MCF 10A (cell line): ENCODE data around the gene GALNT10. TPM values are rescaled to one million over a fixed set of nuclear protein-coding genes. Genes with fewer than 3 reads are reported as not detected.
A peak's percentile ranks its signal among the peaks of the same experiment; 100 is the strongest.

Experiments used
- BruUV-seq: library from RNA; stranded (reverse); fragments of 400-500 nt; replicated peaks from 2 replicates; lab custom pipeline; 2021; lab: Mats Ljungman, UMichigan
- CTCF ChIA-PET: fragments of 300-600 bp; sonication (Branson Sonifier 250); formaldehyde crosslinking; extraction: SDS; loops from one replicate; lab custom pipeline; 2021; ENCODE audit warnings: antibody characterized with exemption, inconsistent platforms; lab: Yijun Ruan, JAX
- POLR2A ChIA-PET: fragments of 300-600, 350-650 bp; sonication (Branson Sonifier 250); formaldehyde crosslinking; extraction: SDS; loops from one replicate; lab custom pipeline; 2020; ENCODE audit warnings: antibody characterized with exemption, inconsistent platforms; lab: Yijun Ruan, JAX
- DNase-seq: peaks from one replicate; pipeline ENCODE4 v3.0.0-alpha.2; 2018; ENCODE audit not compliant: unreplicated experiment
- H3K27ac Mint-ChIP-seq: one replicate; pipeline ENCODE4 v1.8.0; 2022; ENCODE audit warnings: mild to moderate bottlenecking, low read depth, mixed read lengths; ENCODE audit not compliant: unreplicated experiment
- H3K27me3 Mint-ChIP-seq: one replicate; pipeline ENCODE4 v1.8.0; 2022; ENCODE audit warnings: mixed read lengths; ENCODE audit not compliant: insufficient read depth, unreplicated experiment
- H3K36me3 Mint-ChIP-seq: one replicate; pipeline ENCODE4 v1.8.0; 2022; ENCODE audit warnings: mild to moderate bottlenecking, moderate library complexity, mixed read lengths; ENCODE audit not compliant: insufficient read depth, unreplicated experiment
- H3K4me1 Mint-ChIP-seq: one replicate; pipeline ENCODE4 v1.8.0; 2022; ENCODE audit warnings: mixed read lengths; ENCODE audit not compliant: insufficient read depth, unreplicated experiment
- H3K4me3 Mint-ChIP-seq: one replicate; pipeline ENCODE4 v1.8.0; 2022; ENCODE audit warnings: mild to moderate bottlenecking, moderate library complexity, mixed read lengths; ENCODE audit not compliant: unreplicated experiment
- H3K9me3 Mint-ChIP-seq: one replicate; pipeline ENCODE4 v1.8.0; 2022; ENCODE audit warnings: mixed read lengths; ENCODE audit not compliant: unreplicated experiment
- intact Hi-C: fragments of 100-400 bp; cut with micrococcal nuclease; formaldehyde crosslinking; loops from 2 replicates; pipeline ENCODE4 v1.14.1; 2022
- total RNA-seq: library from RNA; stranded (reverse); gene quantifications from 2 replicates; pipeline ENCODE4 v1.2.3, GENCODE V29; 2022
- TF ChIP-seq, protein P1 (sequence below): fragments of 200-600 bp; IDR thresholded peaks from one replicate; pipeline ENCODE4 v1.8.0; 2022; ENCODE audit warnings: antibody characterized with exemption, mild to moderate bottlenecking; ENCODE audit not compliant: unreplicated experiment

Gene GALNT10
- total RNA-seq, 1 experiment from 2014 or later = 57.4 TPM

DNA sequence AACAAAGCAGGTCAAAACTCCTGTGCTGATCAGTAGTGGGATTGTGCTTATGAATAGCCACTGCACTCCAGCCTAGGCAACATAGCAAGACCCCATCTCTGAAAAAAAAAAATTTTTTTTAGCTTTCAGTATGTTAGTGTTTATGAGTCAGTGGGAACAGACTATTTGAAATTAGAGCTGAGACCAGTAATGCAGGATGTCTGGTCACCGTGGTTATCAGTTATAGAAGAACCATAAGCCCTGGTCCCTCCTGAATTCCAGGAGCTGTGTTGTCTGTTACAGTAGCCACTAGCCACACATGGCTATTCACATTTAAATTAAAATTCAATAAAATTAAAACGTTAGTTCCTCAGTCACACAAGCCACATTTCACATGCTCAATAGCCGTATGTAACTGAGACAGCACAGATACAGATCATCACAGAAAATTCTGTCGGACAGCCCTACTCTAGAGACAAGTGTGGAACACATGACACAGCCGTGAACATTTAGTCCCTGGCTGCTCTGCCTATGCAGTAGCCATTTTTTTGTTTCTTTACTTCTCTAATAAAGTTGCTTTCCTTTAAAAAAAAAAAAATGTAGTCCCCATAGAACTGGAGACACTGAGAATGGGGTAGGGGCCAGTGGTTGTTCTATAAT, 159.2 kb downstream of the GALNT10 start:
- Mint-ChIP-seq H3K4me3 (no peak overlapping the region), H3K36me3 (no peaks in the 10 kb centered on the region), H3K27me3 (no peaks in the 10 kb centered on the region), H3K4me1 (peaks cover 17% of the 10 kb centered on the region), H3K27ac (no peak overlapping the region), H3K9me3 (no peaks in the 10 kb centered on the region)
- no peak for DNase-seq
- BruUV-seq = no TSS peak
- CTCF ChIA-PET = interaction anchor here (0.6 to 0.7 kb wide), 3 partner anchors 210 to 1948 kb away, joined by 3 to 4 read pairs (median 3); no protein-coding TSS in a partner anchor
- POLR2A ChIA-PET = no interaction called here
- TF ChIP-seq, protein P1, sequence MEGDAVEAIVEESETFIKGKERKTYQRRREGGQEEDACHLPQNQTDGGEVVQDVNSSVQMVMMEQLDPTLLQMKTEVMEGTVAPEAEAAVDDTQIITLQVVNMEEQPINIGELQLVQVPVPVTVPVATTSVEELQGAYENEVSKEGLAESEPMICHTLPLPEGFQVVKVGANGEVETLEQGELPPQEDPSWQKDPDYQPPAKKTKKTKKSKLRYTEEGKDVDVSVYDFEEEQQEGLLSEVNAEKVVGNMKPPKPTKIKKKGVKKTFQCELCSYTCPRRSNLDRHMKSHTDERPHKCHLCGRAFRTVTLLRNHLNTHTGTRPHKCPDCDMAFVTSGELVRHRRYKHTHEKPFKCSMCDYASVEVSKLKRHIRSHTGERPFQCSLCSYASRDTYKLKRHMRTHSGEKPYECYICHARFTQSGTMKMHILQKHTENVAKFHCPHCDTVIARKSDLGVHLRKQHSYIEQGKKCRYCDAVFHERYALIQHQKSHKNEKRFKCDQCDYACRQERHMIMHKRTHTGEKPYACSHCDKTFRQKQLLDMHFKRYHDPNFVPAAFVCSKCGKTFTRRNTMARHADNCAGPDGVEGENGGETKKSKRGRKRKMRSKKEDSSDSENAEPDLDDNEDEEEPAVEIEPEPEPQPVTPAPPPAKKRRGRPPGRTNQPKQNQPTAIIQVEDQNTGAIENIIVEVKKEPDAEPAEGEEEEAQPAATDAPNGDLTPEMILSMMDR = no peak
- intact Hi-C loops = no loop called here

DNA sequence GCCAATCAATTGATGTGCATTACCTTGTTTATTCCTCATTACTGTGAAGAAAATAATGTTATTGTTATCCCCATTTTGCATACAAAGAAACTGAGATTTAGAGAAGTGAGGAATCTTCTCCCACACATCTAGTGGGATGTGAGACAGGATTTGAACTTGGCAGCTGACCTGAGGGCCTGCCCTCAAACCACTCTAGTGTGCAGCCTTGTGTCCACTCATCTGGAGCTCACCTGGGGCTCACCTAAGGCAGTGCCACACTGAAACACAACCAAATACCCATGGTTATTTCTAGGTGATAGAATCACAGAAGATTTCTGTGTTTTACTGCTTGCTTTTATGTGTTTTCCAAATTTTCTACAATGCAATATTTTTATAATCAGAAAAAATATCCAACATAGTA, 160.6 kb downstream of the GALNT10 start:
- ChIA-PET POLR2A (interaction anchor here (0.6 to 1.2 kb wide), 2 partner anchors 17 to 54 kb away, joined by 3 to 4 read pairs; no protein-coding TSS in a partner anchor), CTCF (interaction anchor here (1.3 kb wide), 1 partner anchor 279 kb away, joined by 4 read pairs; no protein-coding TSS in a partner anchor)
- no peak for DNase-seq
- TF ChIP-seq, protein P1 = no peak
- peaks cover 31% of the 10 kb centered on the region for H3K4me1 Mint-ChIP-seq
- H3K4me3 Mint-ChIP-seq = no peak overlapping the region
- no peaks in the 10 kb centered on the region for H3K27me3 Mint-ChIP-seq
- H3K27ac Mint-ChIP-seq = no peak overlapping the region
- H3K9me3 Mint-ChIP-seq = no peaks in the 10 kb centered on the region
- intact Hi-C loops = no loop called here
- H3K36me3 Mint-ChIP-seq = no peaks in the 10 kb centered on the region
- BruUV-seq = no TSS peak

DNA sequence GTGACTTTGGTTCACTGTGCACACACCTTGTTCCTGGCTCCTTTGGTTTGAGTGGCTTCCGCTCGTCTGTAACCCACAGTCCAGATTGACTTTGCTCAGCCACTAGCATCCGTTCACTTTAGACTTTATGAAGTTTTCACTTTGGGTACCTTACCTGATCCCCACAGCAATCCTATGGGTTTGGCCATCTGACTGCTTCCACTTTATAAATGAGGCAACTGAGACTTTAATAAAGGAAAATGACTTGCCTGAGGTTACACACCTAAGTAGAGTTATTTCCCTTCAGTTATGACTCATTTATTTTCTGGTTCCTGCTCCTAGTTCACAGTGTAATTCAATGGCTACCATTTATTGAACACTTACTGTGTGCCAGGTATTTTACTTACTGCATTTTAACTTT, 161.0 kb downstream of the GALNT10 start:
- Mint-ChIP-seq H3K9me3 (no peaks in the 10 kb centered on the region), H3K4me1 (peaks cover 35% of the 10 kb centered on the region), H3K36me3 (no peaks in the 10 kb centered on the region), H3K4me3 (no peak overlapping the region), H3K27me3 (no peaks in the 10 kb centered on the region), H3K27ac (no peak overlapping the region)
- TF ChIP-seq, protein P1 = no peak
- DNase-seq = peak; percentile 39
- BruUV-seq = no TSS peak
- intact Hi-C loops = no loop called here
- ChIA-PET POLR2A (interaction anchor here (1.2 kb wide), 1 partner anchor 17 kb away, joined by 4 read pairs; no protein-coding TSS in a partner anchor), CTCF (interaction anchor here (1.0 to 1.3 kb wide), 2 partner anchors 161 to 279 kb away, joined by 3 to 4 read pairs; partner anchors contain the start of gene GALNT10)

DNA sequence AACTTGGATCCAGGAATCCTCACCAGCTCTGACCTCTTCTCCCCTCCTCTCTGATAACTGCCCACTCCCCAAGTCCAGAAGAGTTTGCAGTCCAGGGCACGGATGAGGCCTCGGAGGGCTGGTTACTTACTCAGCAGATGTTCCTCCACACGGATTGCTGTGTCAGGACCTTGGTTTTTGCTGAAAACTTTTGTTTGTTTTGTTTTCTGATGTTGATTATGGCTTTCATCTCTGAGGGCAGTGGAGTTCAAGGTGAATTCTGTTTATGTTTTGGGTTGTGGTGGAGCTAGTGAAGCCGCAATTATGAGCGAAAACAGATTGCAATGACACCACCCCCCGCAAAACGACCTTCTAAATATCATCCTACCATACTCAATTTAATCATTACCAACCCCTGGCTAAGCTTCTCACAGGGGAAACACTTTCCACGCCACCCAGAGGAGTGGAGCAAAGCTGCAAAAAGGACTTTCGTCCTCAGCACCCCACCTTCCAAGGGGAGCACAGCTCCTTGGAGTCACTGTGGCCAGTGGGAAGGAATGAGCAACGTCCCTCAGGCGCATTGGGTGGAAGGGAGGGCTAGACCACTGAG, 162.5 kb downstream of the GALNT10 start:
- Mint-ChIP-seq H3K9me3 (no peaks in the 10 kb centered on the region), H3K4me3 (no peak overlapping the region), H3K36me3 (no peaks in the 10 kb centered on the region), H3K27ac (no peak overlapping the region), H3K4me1 (peaks cover 49% of the 10 kb centered on the region), H3K27me3 (no peaks in the 10 kb centered on the region)
- TF ChIP-seq, protein P1 = no peak
- intact Hi-C loops = no loop called here
- ChIA-PET CTCF (interaction anchor here (0.6 to 1.6 kb wide), 6 partner anchors 17 to 156 kb away, joined by 3 to 4 read pairs (median 4); no protein-coding TSS in a partner anchor), POLR2A (interaction anchor here (0.7 to 0.9 kb wide), 2 partner anchors 10 to 13 kb away, joined by 3 to 5 read pairs; no protein-coding TSS in a partner anchor)
- no peak for DNase-seq
- no TSS peak for BruUV-seq
